ENCODE data around the gene RPS19BP1. TPM values are rescaled to one million over a fixed set of nuclear protein-coding genes. Genes with fewer than 3 reads are reported as not detected.

RPS19BP1 gene
- total RNA-seq, 1 experiment from 2014 or later: 80.4 TPM

- CTCF ChIA-PET: interaction anchor here (0.7 to 1.2 kb wide), 4 partner anchors 10 to 517 kb away, joined by 3 to 13 read pairs (median 4); no protein-coding TSS in a partner anchor
- intact Hi-C loops (cut with micrococcal nuclease): loop anchor here (2.0 to 5.0 kb wide), 2 partner anchors 17 to 202 kb away; partner anchors contain the start of genes MIEF1 and RPL3
- Histone ChIP-seq H3K4me2 (ENCODE audit: low read length) (peak overlapping the region; percentile 75), H3K27me3 (ENCODE audit: insufficient read depth, low read length) (no peaks in the 10 kb centered on the region), H3K9me3 (ENCODE audit: control insufficient read depth in 1 of 2, insufficient read depth in 1 of 2, low read depth in 1 of 2, low read length in 2 of 2) (no peaks in the 10 kb centered on the region), H3K4me1 (ENCODE audit: control insufficient read depth in 1 of 2, insufficient read depth in 2 of 2, low read length in 2 of 2) (peaks cover 17 to 41% of the 10 kb centered on the region in 2 experiments), H4K20me1 (ENCODE audit: insufficient read depth) (peaks cover 17% of the 10 kb centered on the region; the same call in 1 of the 2 replicates), H2AFZ (ENCODE audit: low read depth, low read length, poor library complexity, severe bottlenecking) (no peak overlapping the region), H3K79me2 (ENCODE audit: insufficient read depth, low read length) (peaks cover 63% of the 10 kb centered on the region), H3K27ac (ENCODE audit: low read depth, low read length) (peak overlapping the region; percentile 99), H3K9ac (ENCODE audit: low read length) (peak overlapping the region; percentile 96), H3K4me3 (replicated peaks in 1 of 2; ENCODE audit: low read depth in 1 of 2, low read length in 2 of 2) (peak overlapping the region; percentile 85 to 92), H3K36me3 (ENCODE audit: control insufficient read depth in 1 of 2, insufficient read depth in 2 of 2, low read length in 2 of 2) (peaks cover 29 to 59% of the 10 kb centered on the region in 2 experiments; a peak in 3 of 4 replicates), H3K9me2 (ENCODE audit: insufficient read depth) (no peaks in the 10 kb centered on the region)
- DNase-seq (ENCODE audit: low read depth, low spot score): no peak
- peak; percentile 81 for ATAC-seq
- TSS peak; percentile 88 for BruUV-seq (replicated peaks)
- TF ChIP-seq MAX (IDR thresholded peaks at IDR 0.05) (no peak), CTCF (IDR thresholded peaks at IDR 0.05 in 2 of 3, conservative IDR thresholded peaks at IDR 0.05 in 1 of 3; ENCODE audit: borderline replicate concordance in 1 of 3, insufficient read depth in 1 of 3, low read depth in 2 of 3, low read length in 2 of 3) (peak in 1 of 3 experiments; percentile 34; a peak in 1 of 6 replicates), POLR2AphosphoS5 (IDR thresholded peaks at IDR 0.05; ENCODE audit: low read depth, low read length) (peak; percentile 67), ZNF274 (IDR thresholded peaks at IDR 0.05; ENCODE audit: low read depth, low read length) (no peak), POLR2A (IDR thresholded peaks at IDR 0.05; ENCODE audit: borderline replicate concordance, extremely low read depth, insufficient read depth, insufficient read length) (peak; percentile 11), ZBTB33 (IDR thresholded peaks at IDR 0.05; ENCODE audit: extremely low read depth, insufficient replicate concordance, low read length) (peak; percentile 92), ELF1 (IDR thresholded peaks at IDR 0.05; ENCODE audit: borderline replicate concordance, low read depth) (no peak), EZH2 (IDR thresholded peaks at IDR 0.05) (no peak), CBX3 (IDR thresholded peaks at IDR 0.05; ENCODE audit: low read depth) (no peak), ZFX (IDR thresholded peaks at IDR 0.05) (peak; percentile 87), YY1 (IDR thresholded peaks at IDR 0.05; ENCODE audit: extremely low read depth, insufficient replicate concordance, low read depth, low read length) (no peak)
- POLR2A ChIA-PET: interaction anchor here (0.7 to 1.3 kb wide), 19 partner anchors 9 to 631 kb away, joined by 3 to 37 read pairs (median 4); partner anchors contain the start of genes MIEF1, RPL3 and RPS19BP1
- RAD21 ChIA-PET (ENCODE audit: low non-redundant PET in 1 of 2, low total read pairs in 2 of 2, uncharacterized antibody in 2 of 2, unreplicated experiment in 2 of 2): interaction anchor here (0.7 to 1.0 kb wide), 2 partner anchors 18 kb away, joined by 3 read pairs; partner anchors contain the start of gene MIEF1 (in 2 of the 2)
Observed at GRCh38 chr22:39519681-39520225, 12.8 kb downstream of the RPS19BP1 start.
